GM23248 (cell line): ENCODE measurements around the gene KBTBD6.

Experiments used
- EZH2 ChIP-seq: fragments of 200-600 bp; sonication (generic); IDR thresholded peaks from 2 replicates; pipeline ENCODE4 v1.6.1; 2018; ENCODE audit warnings: antibody characterized with exemption, mild to moderate bottlenecking; ENCODE audit not compliant: insufficient read depth, poor library complexity, severe bottlenecking
- EZH2phosphoT487 ChIP-seq: fragments of 200-600 bp; sonication (generic); IDR thresholded peaks from 2 replicates; pipeline ENCODE4 v1.6.1; 2018; ENCODE audit warnings: antibody characterized with exemption, moderate library complexity, mild to moderate bottlenecking, low read depth; ENCODE audit not compliant: insufficient read depth

DNA sequence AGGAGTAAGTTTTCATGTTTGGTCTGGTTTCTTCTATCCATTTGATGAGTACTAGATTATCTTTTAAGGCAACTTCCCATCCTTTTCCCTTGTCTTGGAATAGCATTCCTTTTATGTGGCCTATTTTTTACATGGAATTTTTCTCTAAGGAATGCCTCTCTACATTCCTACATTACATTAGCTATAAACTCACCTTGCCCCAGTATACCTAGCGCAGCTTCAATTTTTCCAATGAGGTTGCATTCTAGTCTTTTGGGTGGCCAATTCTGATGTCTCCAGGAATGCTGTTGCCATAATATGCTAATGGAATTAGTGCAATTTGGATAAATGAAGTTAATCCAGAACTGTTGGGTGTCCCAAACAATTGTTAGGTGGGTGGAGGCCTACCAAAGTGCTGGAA, 33.8 kb downstream of the KBTBD6 start:
- TF ChIP-seq EZH2phosphoT487 (no peak), EZH2 (no peak)
